HCT116 (cell line): ENCODE measurements around the gene MYLK. TPM values are rescaled to one million over a fixed set of nuclear protein-coding genes. Genes with fewer than 3 reads are reported as not detected.

ENCODE experiments used
- ATAC-seq: fragments of 200-7000 bp; cut with Tn5 transposase; 2 replicates; pipeline ENCODE4 v1.9.1; 2020; ENCODE audit warnings: mild to moderate bottlenecking, moderate library complexity
- BruUV-seq: library from RNA; stranded (reverse); fragments of 400-500 nt; replicated peaks from 2 replicates; lab custom pipeline; 2021; lab: Mats Ljungman, UMichigan
- CTCF ChIA-PET: fragments of 300-600 bp; sonication (Branson Sonifier 250); formaldehyde crosslinking; loops from one replicate; lab custom pipeline; 2021; ENCODE audit warnings: antibody characterized with exemption; lab: Charles Lee
- POLR2A ChIA-PET: fragments of 300-600, 350-600 bp; sonication (Branson Sonifier 250); formaldehyde crosslinking; loops from one replicate; lab custom pipeline; 2021; ENCODE audit warnings: antibody characterized with exemption; lab: Charles Lee
- RAD21 ChIA-PET, 2 experiments: fragments of 300-600 bp; sonication (Branson Sonifier 250); formaldehyde crosslinking; loops; one replicate each; lab custom pipeline; 2023; ENCODE audit warnings: low total read pairs in 2 of 2; ENCODE audit not compliant: uncharacterized antibody in 2 of 2, unreplicated experiment in 2 of 2, low non-redundant PET in 1 of 2; lab: Charles Lee
- DNase-seq: peaks from one replicate; pipeline ENCODE4 v3.0.0-alpha.2; 2010; ENCODE audit warnings: low read depth, low spot score
- H2AFZ ChIP-seq: fragments of 200-600 bp; shearing (Covaris generic), sonication (generic); 2 replicates; pipeline ENCODE4 v1.6.1; 2017; ENCODE audit warnings: low read depth, mixed run types, mixed read lengths, antibody characterized with exemption, low read length; ENCODE audit not compliant: poor library complexity, severe bottlenecking
- H3K27ac ChIP-seq: 2 replicates; pipeline ENCODE4 v1.5.1; 2012; ENCODE audit warnings: low read depth, low read length
- H3K27me3 ChIP-seq: fragments of 200-600 bp; sonication (generic); 2 replicates; pipeline ENCODE4 v1.6.1; 2016; ENCODE audit warnings: mixed run types, low read length, mixed read lengths; ENCODE audit not compliant: insufficient read depth
- H3K36me3 ChIP-seq, 2 experiments: fragments of 200-500 bp in 1 of 2; fragments of 200-600 bp in 1 of 2; sonication (Bioruptor generic) in 1 of 2; sonication (generic) in 1 of 2; 2 replicates each; pipeline versions ENCODE4 v1.5.1 to v1.6.1; 2014 to 2016; ENCODE audit warnings: low read length in 2 of 2, inconsistent platforms in 1 of 2, mixed read lengths in 1 of 2, mixed run types in 1 of 2; ENCODE audit not compliant: insufficient read depth in 2 of 2, control insufficient read depth in 1 of 2
- H3K4me1 ChIP-seq, 2 experiments: fragments of 200-600 bp in 1 of 2; sonication (generic) in 1 of 2; 2 replicates each; pipeline versions ENCODE4 v1.5.1 to v1.6.1; 2012 to 2017; ENCODE audit warnings: low read length in 2 of 2, inconsistent platforms in 1 of 2, mild to moderate bottlenecking in 1 of 2, mixed read lengths in 1 of 2, mixed run types in 1 of 2, moderate library complexity in 1 of 2; ENCODE audit not compliant: insufficient read depth in 2 of 2, control insufficient read depth in 1 of 2
- H3K4me2 ChIP-seq: fragments of 200-600 bp; sonication (generic); 2 replicates; pipeline ENCODE4 v1.6.1; 2017; ENCODE audit warnings: mixed run types, low read length, mixed read lengths
- H3K4me3 ChIP-seq, 2 experiments: fragments of 200-600 bp in 1 of 2; sonication (generic) in 1 of 2; replicated peaks in 1 of 2; 2 replicates each; pipeline ENCODE4 v1.5.1; 2011 to 2016; ENCODE audit warnings: low read length in 2 of 2, control low read depth in 1 of 2, low read depth in 1 of 2, mild to moderate bottlenecking in 1 of 2, mixed read lengths in 1 of 2, mixed run types in 1 of 2
- H3K79me2 ChIP-seq: fragments of 200-600 bp; sonication (generic); 2 replicates; pipeline ENCODE4 v1.6.1; 2017; ENCODE audit warnings: mild to moderate bottlenecking, mixed run types, low read length, moderate library complexity, mixed read lengths; ENCODE audit not compliant: insufficient read depth
- H3K9ac ChIP-seq: fragments of 200-600 bp; sonication (generic); 2 replicates; pipeline ENCODE4 v1.6.1; 2016; ENCODE audit warnings: low read length, mixed read lengths
- H3K9me2 ChIP-seq: fragments of 200-600 bp; sonication (generic), shearing (Covaris generic); 2 replicates; pipeline ENCODE4 v1.6.1; 2017; ENCODE audit warnings: mixed run types, mild to moderate bottlenecking, moderate library complexity; ENCODE audit not compliant: insufficient read depth
- H3K9me3 ChIP-seq, 2 experiments: fragments of 200-500 bp in 1 of 2; fragments of 200-600 bp in 1 of 2; sonication (Bioruptor generic) in 1 of 2; sonication (generic) in 1 of 2; 2 replicates each; pipeline ENCODE4 v1.6.1; 2014 to 2017; ENCODE audit warnings: low read length in 2 of 2, mixed read lengths in 2 of 2, inconsistent platforms in 1 of 2, low read depth in 1 of 2, mild to moderate bottlenecking in 1 of 2, mixed run types in 1 of 2, moderate library complexity in 1 of 2; ENCODE audit not compliant: control insufficient read depth in 1 of 2, insufficient read depth in 1 of 2
- H4K20me1 ChIP-seq: fragments of 200-600 bp; sonication (generic), shearing (Covaris generic); 2 replicates; pipeline ENCODE4 v1.6.1; 2017; ENCODE audit warnings: mixed run types, mild to moderate bottlenecking, moderate library complexity; ENCODE audit not compliant: insufficient read depth
- CBX3 ChIP-seq: IDR thresholded peaks from 2 replicates; pipeline ENCODE4 v1.6.1; 2012; ENCODE audit warnings: low read depth
- CEBPB ChIP-seq: IDR thresholded peaks from 2 replicates; pipeline ENCODE4 v1.6.1; 2012; ENCODE audit warnings: low read depth
- EGR1 ChIP-seq: IDR thresholded peaks from 2 replicates; pipeline ENCODE4 v1.6.1; 2012; ENCODE audit warnings: low read depth
- EZH2 ChIP-seq: fragments of 200-600 bp; sonication (generic); IDR thresholded peaks from 2 replicates; pipeline ENCODE4 v1.6.1; 2017; ENCODE audit warnings: antibody characterized with exemption, mixed run types
- JUND ChIP-seq: IDR thresholded peaks from 2 replicates; pipeline ENCODE4 v1.6.1; 2012
- POLR2AphosphoS5 ChIP-seq: IDR thresholded peaks from 2 replicates; pipeline ENCODE4 v1.6.1; 2011; ENCODE audit warnings: mild to moderate bottlenecking, low read depth, low read length, moderate library complexity
- SP1 ChIP-seq: IDR thresholded peaks from 2 replicates; pipeline ENCODE4 v1.6.1; 2012; ENCODE audit warnings: low read depth
- SRF ChIP-seq: IDR thresholded peaks from 2 replicates; pipeline ENCODE4 v1.6.1; 2012; ENCODE audit warnings: low read depth
- TCF7L2 ChIP-seq: IDR thresholded peaks from 2 replicates; pipeline ENCODE4 v1.7.0; 2011; ENCODE audit warnings: borderline replicate concordance, inconsistent platforms; ENCODE audit not compliant: insufficient read depth, insufficient read length; ENCODE audit errors: extremely low read depth
- YY1 ChIP-seq: IDR thresholded peaks from 2 replicates; pipeline ENCODE4 v1.6.1; 2011; ENCODE audit warnings: low read length, low read depth, moderate library complexity, mild to moderate bottlenecking; ENCODE audit not compliant: insufficient replicate concordance; ENCODE audit errors: extremely low read depth
- intact Hi-C: fragments of 100-400 bp; cut with micrococcal nuclease; formaldehyde crosslinking; loops from 2 replicates; pipeline ENCODE4 v1.10.0; 2022
- total RNA-seq: library from RNA; stranded (reverse); gene quantifications from one replicate; pipeline ENCODE4 v1.2.1, GENCODE V29; 2021; ENCODE audit not compliant: unreplicated experiment
- TF ChIP-seq, protein P1 (sequence below): IDR thresholded peaks from 2 replicates; pipeline ENCODE4 v1.6.1; 2012
- TF ChIP-seq, protein P2 (sequence below): IDR thresholded peaks from 2 replicates; pipeline ENCODE4 v1.6.1; 2012; ENCODE audit warnings: low read depth
- TF ChIP-seq, protein P3 (sequence below): IDR thresholded peaks from 2 replicates; pipeline ENCODE4 v1.6.1; 2011; ENCODE audit warnings: mild to moderate bottlenecking, low read length, moderate library complexity; ENCODE audit not compliant: insufficient replicate concordance; ENCODE audit errors: extremely low read depth

Gene MYLK
- total RNA-seq, 1 experiment from 2014 or later = 3.8 TPM

DNA sequence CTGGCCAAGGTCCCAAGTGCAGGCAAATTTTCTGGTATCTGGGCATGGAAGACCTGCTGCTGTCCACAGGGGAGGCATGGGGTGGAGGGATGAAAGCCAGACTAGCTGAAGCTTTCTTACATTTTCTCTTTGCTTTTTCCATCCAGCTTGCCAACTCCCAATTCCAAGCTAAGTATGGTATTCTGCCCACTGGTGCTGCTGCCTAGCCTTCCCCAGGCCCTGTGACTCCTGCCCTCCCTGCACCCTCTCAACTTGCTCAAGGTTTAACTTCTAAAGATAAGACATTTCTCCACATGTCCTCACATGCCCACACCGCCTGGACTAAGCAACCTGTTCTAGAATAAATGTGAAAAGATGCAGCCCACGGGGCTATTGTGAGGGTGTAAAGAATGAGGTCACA lies 239.8 kb downstream of the MYLK start:
- DNase-seq = no peak
- TF ChIP-seq, protein P1, sequence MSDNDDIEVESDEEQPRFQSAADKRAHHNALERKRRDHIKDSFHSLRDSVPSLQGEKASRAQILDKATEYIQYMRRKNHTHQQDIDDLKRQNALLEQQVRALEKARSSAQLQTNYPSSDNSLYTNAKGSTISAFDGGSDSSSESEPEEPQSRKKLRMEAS = no peak
- no peak for TF ChIP-seq TCF7L2
- TF ChIP-seq, all 23 proteins: peak for 0
- Histone ChIP-seq H3K79me2 (no peaks in the 10 kb centered on the region), H4K20me1 (no peaks in the 10 kb centered on the region), H2AFZ (no peak overlapping the region), H3K27me3 (no peaks in the 10 kb centered on the region), H3K4me1 (peaks cover 0 to 7% of the 10 kb centered on the region in 2 experiments; a peak in 2 of 4 replicates), H3K27ac (no peak overlapping the region), H3K36me3 (no peaks in the 10 kb centered on the region), H3K9ac (no peak overlapping the region), H3K4me2 (no peak overlapping the region), H3K4me3 (no peak overlapping the region), H3K9me3 (no peaks in the 10 kb centered on the region), H3K9me2 (no peaks in the 10 kb centered on the region)
- no TSS peak for BruUV-seq
- intact Hi-C loops = loop anchor here (10.0 kb wide), 1 partner anchor 910 kb away; no protein-coding TSS in a partner anchor
- ChIA-PET RAD21 (interaction anchor here in 1 of 2 experiments (1.0 kb wide), 1 partner anchor 75 kb away, joined by 3 read pairs; no protein-coding TSS in a partner anchor), POLR2A (no interaction called here), CTCF (interaction anchor here (3.0 kb wide), 1 partner anchor 79 kb away, joined by 47 read pairs; no protein-coding TSS in a partner anchor)
- ATAC-seq = no peak

DNA sequence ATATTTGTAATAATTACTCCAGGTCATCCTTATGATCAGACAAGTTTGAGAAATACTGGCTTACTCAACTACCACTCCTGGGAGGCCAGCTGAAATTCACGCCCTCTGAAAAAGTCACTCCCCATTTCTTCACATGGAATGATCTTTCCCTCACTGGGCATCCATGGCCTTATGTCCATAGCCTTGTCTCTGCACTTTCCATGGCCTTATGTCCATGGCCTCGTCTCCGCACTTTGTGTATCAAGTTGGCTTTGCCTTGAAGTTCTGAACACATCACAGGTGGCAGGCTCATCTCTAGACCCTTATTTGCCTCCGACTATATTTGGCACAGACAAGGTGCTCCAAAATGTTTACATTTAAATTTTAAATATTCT lies 241.2 kb downstream of the MYLK start:
- no peaks in the 10 kb centered on the region for H3K9me2 ChIP-seq
- H4K20me1 ChIP-seq = no peaks in the 10 kb centered on the region
- H3K4me1 ChIP-seq = peaks cover 0 to 7% of the 10 kb centered on the region in 2 experiments; a peak in 2 of 4 replicates
- no peaks in the 10 kb centered on the region for H3K36me3 ChIP-seq
- DNase-seq (no peak), ATAC-seq (no peak)
- H3K79me2 ChIP-seq = no peaks in the 10 kb centered on the region
- H3K27ac ChIP-seq = no peak overlapping the region
- no peak overlapping the region for H3K4me3 ChIP-seq
- H3K27me3 ChIP-seq = no peaks in the 10 kb centered on the region
- H3K9me3 ChIP-seq = no peaks in the 10 kb centered on the region
- no peak overlapping the region for H3K9ac ChIP-seq
- intact Hi-C loops = loop anchor here (2.0 to 10.0 kb wide), 2 partner anchors 58 to 912 kb away; partner anchors contain the start of gene HACD2
- no TSS peak for BruUV-seq
- CTCF ChIA-PET = interaction anchor here (1.0 to 3.4 kb wide), 14 partner anchors 8 to 825 kb away, joined by 3 to 49 read pairs (median 6); partner anchors contain the start of gene KALRN
- POLR2A ChIA-PET = no interaction called here
- no peak overlapping the region for H2AFZ ChIP-seq
- RAD21 ChIA-PET = interaction anchor here in 1 of 2 experiments (1.0 kb wide), 1 partner anchor 10 kb away, joined by 4 read pairs; no protein-coding TSS in a partner anchor
- no peak overlapping the region for H3K4me2 ChIP-seq
- TF ChIP-seq, protein P1 = no peak
- TF ChIP-seq CBX3 = no peak
- TF ChIP-seq, protein P2, sequence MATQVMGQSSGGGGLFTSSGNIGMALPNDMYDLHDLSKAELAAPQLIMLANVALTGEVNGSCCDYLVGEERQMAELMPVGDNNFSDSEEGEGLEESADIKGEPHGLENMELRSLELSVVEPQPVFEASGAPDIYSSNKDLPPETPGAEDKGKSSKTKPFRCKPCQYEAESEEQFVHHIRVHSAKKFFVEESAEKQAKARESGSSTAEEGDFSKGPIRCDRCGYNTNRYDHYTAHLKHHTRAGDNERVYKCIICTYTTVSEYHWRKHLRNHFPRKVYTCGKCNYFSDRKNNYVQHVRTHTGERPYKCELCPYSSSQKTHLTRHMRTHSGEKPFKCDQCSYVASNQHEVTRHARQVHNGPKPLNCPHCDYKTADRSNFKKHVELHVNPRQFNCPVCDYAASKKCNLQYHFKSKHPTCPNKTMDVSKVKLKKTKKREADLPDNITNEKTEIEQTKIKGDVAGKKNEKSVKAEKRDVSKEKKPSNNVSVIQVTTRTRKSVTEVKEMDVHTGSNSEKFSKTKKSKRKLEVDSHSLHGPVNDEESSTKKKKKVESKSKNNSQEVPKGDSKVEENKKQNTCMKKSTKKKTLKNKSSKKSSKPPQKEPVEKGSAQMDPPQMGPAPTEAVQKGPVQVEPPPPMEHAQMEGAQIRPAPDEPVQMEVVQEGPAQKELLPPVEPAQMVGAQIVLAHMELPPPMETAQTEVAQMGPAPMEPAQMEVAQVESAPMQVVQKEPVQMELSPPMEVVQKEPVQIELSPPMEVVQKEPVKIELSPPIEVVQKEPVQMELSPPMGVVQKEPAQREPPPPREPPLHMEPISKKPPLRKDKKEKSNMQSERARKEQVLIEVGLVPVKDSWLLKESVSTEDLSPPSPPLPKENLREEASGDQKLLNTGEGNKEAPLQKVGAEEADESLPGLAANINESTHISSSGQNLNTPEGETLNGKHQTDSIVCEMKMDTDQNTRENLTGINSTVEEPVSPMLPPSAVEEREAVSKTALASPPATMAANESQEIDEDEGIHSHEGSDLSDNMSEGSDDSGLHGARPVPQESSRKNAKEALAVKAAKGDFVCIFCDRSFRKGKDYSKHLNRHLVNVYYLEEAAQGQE = no peak
- TF ChIP-seq JUND = no peak
- no peak for TF ChIP-seq EZH2
- no peak for TF ChIP-seq CEBPB
- TF ChIP-seq SRF = no peak
- no peak for TF ChIP-seq TCF7L2
- no peak for TF ChIP-seq YY1
- TF ChIP-seq, protein P3, sequence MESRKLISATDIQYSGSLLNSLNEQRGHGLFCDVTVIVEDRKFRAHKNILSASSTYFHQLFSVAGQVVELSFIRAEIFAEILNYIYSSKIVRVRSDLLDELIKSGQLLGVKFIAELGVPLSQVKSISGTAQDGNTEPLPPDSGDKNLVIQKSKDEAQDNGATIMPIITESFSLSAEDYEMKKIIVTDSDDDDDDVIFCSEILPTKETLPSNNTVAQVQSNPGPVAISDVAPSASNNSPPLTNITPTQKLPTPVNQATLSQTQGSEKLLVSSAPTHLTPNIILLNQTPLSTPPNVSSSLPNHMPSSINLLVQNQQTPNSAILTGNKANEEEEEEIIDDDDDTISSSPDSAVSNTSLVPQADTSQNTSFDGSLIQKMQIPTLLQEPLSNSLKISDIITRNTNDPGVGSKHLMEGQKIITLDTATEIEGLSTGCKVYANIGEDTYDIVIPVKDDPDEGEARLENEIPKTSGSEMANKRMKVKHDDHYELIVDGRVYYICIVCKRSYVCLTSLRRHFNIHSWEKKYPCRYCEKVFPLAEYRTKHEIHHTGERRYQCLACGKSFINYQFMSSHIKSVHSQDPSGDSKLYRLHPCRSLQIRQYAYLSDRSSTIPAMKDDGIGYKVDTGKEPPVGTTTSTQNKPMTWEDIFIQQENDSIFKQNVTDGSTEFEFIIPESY = no peak
- no peak for TF ChIP-seq SP1
- no peak for TF ChIP-seq POLR2AphosphoS5
- no peak for TF ChIP-seq EGR1
